ENCODE results near the gene RGS19. TPM values are rescaled to one million over a fixed set of nuclear protein-coding genes. Genes with fewer than 3 reads are reported as not detected.

RGS19 gene
- total RNA-seq, 1 experiment from 2014 or later = 29.3 TPM

GRCh38 chr20:64108731-64109681, 29.7 kb upstream of the RGS19 start:
- no peak for DNase-seq (ENCODE audit: low spot score)

GRCh38 chr20:64107736-64108457, 28.6 kb upstream of the RGS19 start:
- DNase-seq (ENCODE audit: low spot score) = no peak

- DNase-seq (ENCODE audit: low spot score) = no peak
These were observed 27.8 kb upstream of the RGS19 start, which contains the start of gene NPBWR2 for GRCh38 chr20:64106981-64107735. NPBWR2 (minus strand) TSS chr20:64107565; CDS start chr20:64106831, 734 bp downstream.

- no peak for DNase-seq (ENCODE audit: low spot score)
These were observed 27.2 kb upstream of the RGS19 start for GRCh38 chr20:64106435-64106961.

GRCh38 chr20:64105846-64106434, 26.6 kb upstream of the RGS19 start:
- no peak for DNase-seq (ENCODE audit: low spot score)

- no peak for DNase-seq (ENCODE audit: low spot score)
These were observed 25.5 kb upstream of the RGS19 start for GRCh38 chr20:64104667-64105451.

- no peak for DNase-seq (ENCODE audit: low spot score)
These were observed 24.8 kb upstream of the RGS19 start for GRCh38 chr20:64103871-64104666.

- no peak for DNase-seq (ENCODE audit: low spot score)
These were observed 23.5 kb upstream of the RGS19 start for GRCh38 chr20:64102647-64103354.

GRCh38 chr20:64101731-64102621, 22.7 kb upstream of the RGS19 start:
- DNase-seq (ENCODE audit: low spot score) = no peak

- DNase-seq (ENCODE audit: low spot score) = no peak
These were observed 21.8 kb upstream of the RGS19 start for GRCh38 chr20:64100946-64101688.

GRCh38 chr20:64100566-64100888, 21.2 kb upstream of the RGS19 start:
- DNase-seq (ENCODE audit: low spot score) = no peak

- no peak for DNase-seq (ENCODE audit: low spot score)
These were observed 20.7 kb upstream of the RGS19 start for GRCh38 chr20:64099880-64100565.

- no peak for DNase-seq (ENCODE audit: low spot score)
These were observed 19.9 kb upstream of the RGS19 start for GRCh38 chr20:64099086-64099786.

GRCh38 chr20:64098471-64099013, 19.2 kb upstream of the RGS19 start:
- no peak for DNase-seq (ENCODE audit: low spot score)

- DNase-seq (ENCODE audit: low spot score) = no peak
These were observed 17.2 kb upstream of the RGS19 start for GRCh38 chr20:64096535-64096934.

- DNase-seq (ENCODE audit: low spot score) = no peak
These were observed 16.6 kb upstream of the RGS19 start for GRCh38 chr20:64095927-64096326.
